Stimulated activated CD8-positive, alpha-beta memory T cell treated with anti-CD3 and anti-CD28 coated beads, Interleukin-12 subunit alpha, Interleukin-12 subunit beta, amount 100 ng/mL, for 24 hours (primary cell): ENCODE measurements around the gene NAPB.
"Not testable (repeated sequence)": the region's sequence is repeated elsewhere in the genome, so short reads cannot be mapped to it uniquely, and the experiment has no call there.

Experiments
- DNase-seq: peaks from one replicate; pipeline ENCODE4 v3.0.0-alpha.2; 2020; ENCODE audit errors: extremely low read depth

Gene NAPB

DNA sequence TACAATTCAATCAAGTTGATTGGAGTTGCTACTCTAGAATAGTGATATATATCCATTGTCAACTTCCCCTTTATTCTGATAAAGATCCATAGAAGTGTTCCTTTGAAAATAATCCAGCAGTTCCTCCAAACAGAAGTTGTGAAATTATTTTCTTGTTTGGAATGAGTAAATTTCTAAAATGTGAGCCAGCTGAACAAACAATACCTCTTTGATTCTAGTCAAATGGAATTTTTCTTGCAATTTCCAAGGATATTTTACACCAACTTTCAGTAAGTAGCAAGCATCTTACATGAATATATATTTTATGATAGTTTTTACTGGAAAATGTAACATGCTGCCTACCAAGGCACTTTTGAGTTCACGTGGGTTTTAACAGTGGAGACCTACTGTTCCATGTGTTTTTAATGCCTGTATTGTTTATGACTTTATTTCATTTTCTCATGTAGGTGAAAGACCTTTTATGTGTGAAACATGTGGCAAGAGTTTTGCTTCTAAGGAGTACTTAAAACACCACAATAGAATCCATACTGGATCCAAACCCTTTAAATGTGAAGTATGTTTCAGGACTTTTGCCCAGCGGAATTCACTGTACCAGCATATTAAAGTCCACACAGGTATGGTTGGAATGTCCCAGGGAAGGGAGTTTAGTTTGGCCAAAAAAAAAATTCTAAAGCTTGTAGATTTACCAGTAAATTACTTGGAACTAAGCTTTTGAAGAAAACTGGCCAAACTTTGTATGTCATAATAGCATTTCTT is 52.8 kb downstream of the NAPB start:
- no peak for DNase-seq

DNA sequence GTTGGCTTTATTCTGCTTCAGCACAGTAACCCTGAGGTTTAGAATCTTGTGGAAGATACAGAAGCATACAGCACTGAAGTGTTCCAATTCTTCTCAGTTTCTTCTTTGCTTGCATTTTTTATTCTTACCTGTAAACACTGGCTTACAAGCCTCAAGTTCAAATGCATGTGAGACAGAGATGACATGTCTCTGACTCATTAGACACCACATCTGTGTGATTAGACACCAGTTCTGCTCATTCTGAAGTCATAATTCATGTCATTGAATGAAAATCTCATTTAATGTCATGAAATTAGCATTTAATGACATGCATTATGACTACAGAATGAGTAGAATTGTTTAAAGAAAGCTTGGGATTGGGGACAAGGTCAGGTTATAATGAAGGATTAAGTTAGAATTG is 53.5 kb downstream of the NAPB start:
- no peak for DNase-seq

DNA sequence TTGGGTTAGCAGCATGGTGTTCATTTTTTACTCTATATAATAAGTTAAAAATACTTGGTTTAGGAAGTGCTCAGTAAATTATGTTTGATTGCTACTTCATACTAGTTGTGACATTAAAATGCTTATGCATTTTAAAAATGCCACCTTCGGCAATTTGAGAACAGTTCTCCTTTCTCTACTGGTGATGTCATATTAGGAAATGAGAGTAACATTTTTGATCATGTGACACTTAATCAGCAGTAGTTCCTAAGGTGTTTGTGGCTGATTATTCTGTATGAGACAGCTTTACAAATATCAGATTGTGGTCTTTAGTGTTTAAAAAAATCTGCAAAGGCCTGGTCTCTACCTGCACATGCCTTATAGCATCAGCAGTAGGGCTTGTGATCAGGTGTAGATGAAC is 54.9 kb downstream of the NAPB start:
- no peak for DNase-seq

DNA sequence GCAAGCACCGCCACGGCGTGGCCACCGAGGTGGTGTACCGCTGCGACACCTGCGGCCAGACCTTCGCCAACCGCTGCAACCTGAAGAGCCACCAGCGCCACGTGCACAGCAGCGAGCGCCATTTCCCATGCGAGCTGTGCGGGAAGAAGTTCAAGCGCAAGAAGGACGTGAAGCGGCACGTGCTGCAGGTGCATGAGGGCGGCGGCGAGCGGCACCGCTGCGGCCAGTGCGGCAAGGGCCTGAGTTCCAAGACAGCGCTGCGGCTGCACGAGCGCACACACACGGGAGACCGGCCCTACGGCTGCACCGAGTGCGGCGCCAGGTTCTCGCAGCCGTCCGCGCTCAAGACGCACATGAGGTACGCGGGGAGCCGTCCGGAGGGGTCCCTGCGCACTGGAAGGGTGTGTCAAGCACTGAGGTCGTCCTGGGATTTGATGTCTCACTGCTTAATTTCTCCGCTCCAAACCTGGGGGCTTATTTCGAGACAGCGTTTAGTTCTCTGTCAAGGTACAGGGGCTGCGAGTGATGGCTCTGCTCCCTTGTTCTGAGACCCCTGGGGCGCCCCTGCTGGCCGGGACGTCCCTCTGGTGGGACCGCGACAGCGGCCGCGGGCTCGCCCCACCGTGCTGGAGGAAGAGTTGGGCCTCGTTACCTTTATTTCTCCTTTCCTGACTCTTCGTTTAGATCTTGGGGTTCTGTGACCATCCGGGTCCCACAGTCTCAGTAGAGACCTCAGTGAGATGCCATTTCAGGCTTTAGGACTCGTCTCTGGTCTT is 55.7 kb downstream of the NAPB start:
- DNase-seq = no peak

DNA sequence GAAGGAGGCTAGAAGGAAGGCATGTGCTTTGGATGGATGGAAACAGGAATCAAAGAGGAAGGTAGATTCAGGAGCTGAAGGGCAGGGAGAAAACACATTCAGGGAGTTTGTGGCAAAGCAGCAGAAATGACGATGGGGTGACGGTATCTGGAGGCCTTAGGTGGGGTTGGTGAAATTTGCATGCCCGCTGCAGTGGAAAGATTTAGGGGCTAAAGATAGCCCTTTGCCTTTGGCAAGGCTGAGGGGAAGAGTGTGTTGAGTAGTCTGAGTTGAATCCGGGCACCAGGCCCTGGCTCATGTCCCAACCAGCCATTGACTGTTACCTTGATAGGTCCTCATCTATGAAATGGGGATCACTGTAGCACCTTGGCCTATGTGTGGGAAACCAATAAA is 58.0 kb downstream of the NAPB start:
- DNase-seq = no peak

DNA sequence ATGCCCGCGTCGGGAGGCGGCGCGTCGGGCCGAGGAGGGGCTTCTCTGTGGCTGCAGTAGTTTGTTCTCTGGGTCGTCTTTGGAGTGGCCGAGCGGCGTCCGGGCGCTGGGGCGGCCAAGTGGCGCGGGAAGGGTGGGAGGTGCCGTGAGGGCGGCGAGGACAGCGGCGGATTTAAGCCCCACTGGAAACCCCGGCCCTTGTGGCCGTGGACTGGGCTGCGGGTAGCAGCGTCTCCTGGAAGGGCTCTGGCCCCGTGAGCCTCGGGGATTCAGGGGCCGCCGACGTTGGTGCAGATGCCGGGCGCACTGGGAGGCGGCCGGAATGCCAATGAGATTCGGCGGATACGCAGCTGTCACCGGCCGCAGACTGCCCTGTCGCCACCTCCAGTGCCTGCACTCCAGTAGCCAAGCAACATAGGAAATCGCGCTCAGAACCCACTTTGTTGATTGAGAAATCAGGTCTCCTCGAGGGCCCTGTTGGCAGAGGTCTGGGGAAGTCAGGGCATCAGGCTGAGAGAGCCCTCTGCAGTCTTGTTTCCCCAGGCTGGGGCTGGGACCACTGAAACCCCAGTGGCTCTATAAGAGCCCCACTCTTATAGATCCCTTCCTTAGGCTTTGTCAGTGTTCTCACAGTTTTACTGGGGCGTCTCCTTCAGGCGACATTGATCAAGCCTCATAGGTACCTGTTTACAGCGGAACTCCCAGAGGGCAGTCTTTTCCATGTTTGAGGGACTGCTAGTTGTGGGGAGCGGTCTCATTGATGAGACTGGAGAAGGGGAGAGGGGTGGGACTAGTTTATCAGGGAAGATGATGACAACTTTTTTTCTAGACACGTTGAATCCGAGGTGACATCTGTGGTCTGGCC is 58.7 kb downstream of the NAPB start:
- DNase-seq = no peak

DNA sequence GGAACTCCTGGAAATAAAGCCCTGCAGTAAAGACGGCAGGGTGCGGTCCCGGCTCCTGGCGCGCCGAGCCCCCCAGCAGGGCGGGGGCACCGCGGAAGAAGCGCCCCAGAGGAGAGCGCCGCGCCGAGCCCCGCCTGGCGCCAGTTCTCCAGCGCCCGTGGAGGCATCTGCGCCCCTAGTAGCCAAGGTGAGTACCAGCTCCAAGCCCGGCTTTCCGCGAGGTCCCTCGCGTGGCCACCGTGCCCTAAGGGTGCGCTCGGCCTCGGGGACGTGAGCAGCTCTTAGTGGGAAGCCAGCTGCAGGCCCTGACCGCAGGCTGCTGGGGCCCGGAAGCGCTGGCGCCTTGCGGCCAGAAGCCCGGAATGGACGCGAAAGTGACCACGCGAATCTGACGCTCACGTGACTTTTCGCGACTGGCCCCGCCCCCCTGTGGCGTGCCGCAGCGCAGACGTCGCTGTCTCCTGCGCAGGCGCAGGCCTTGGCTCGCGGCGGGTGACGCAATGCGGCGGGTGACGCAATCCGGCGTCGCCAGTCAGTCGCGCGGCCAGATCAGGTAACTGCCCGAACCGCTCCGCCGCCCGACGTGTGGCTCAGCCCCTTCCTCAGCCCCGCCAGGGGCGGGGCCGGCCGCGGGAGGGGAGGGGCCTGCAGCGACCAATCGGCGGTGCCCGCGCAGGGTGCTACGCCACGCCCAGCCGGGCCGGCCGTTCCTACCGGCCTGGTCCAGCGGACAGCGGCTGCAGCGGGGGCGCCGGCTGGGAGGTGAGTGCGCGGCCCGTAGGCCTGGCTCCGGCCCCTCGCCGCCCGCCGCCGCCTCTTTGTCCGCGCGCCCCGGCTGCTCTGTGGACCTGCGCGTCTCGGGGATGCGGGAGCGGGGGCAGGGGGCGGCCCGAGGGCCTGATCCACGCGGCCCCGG is 59.6 kb downstream of the NAPB start, which contains the start of gene GZF1:
TSS of gene GZF1 (plus strand) at position 707 of the 916 bp plus-strand sequence. CDS start 2,202 bp downstream, outside the sequence.
- DNase-seq = peak; percentile 95

DNA sequence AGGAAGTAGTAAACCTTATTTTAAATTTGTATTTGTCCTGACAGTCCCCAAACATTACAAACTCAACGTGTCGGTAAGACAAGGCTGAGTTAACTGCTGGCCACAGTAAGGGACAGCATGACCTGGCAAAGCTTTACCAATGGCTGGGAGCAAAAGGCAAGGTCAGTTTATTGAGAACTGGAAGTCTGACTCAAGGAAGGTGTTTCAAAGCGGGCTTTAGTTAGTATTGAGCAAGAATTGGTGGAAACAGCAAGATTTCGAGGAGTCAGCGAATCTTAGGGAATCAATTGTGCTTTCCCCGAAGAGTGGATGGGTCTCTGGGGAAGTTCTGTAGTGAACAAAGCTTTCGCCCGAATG is 60.2 kb downstream of the NAPB start:
- DNase-seq = no peak

DNA sequence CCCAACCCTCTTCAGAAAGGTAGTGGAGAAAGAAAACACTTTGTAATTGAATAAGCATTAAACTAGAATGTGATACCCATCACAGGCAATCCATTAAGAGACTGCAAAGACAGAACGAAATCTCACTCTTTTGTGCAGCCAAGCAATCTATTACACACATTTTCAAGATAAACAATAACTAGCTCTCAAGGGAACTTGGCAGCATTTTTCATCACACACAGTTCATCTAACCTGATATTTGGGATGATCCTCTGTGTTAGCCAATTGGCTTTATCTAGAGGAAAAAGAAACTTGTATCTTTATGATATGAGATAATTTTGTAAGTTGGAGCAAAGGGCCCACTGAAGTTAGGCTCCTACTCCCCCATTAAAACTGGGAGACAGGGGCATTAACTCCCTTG is 60.8 kb downstream of the NAPB start:
- no peak for DNase-seq

DNA sequence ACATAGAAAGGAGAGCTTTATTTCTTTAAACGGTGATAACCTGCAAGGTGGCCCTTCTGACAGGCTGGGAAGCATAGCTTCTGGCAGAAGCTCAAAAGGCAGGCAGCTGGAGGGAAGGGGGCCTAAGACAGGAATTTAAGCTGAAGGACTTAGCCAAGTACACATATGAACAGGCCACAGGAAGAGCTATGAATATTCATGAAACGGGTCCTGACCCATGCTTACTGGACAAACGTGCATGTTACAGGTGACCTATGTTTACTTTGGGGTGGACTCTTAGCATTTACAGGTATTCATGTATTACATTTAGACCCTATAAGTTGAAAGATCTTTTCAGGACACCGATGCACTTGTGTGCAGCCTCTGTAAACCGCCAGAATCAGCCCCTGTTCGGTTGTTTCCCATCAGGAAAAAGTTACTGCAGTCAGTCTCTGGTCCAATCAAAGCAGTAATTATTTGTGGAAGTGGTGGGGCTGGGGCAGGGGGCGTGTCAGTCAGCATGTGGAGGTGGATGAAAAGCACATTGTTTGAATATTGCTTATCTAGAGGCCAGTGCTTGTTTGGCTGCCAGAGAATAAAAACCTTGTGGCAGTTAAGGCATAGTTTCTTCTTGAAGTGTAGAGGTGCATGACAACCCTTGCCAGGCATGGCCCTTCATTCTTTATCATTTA is 62.2 kb downstream of the NAPB start:
- DNase-seq = no peak

DNA sequence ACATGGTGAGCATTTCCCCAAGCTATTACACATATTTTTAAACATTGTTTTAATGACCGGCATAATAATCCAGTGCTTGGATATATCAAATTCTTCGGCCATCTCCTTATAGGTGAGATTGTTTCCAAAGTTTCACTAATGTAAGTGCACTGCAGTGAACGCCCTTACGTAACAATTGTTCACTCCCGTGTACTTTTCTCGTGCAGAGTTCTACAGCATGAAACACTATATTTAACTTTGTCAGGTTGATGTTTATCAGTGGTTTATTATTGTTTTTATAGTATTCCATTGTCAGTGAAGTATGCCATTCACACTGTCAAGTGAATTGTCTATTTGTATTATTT is 62.8 kb downstream of the NAPB start:
- DNase-seq = no peak

DNA sequence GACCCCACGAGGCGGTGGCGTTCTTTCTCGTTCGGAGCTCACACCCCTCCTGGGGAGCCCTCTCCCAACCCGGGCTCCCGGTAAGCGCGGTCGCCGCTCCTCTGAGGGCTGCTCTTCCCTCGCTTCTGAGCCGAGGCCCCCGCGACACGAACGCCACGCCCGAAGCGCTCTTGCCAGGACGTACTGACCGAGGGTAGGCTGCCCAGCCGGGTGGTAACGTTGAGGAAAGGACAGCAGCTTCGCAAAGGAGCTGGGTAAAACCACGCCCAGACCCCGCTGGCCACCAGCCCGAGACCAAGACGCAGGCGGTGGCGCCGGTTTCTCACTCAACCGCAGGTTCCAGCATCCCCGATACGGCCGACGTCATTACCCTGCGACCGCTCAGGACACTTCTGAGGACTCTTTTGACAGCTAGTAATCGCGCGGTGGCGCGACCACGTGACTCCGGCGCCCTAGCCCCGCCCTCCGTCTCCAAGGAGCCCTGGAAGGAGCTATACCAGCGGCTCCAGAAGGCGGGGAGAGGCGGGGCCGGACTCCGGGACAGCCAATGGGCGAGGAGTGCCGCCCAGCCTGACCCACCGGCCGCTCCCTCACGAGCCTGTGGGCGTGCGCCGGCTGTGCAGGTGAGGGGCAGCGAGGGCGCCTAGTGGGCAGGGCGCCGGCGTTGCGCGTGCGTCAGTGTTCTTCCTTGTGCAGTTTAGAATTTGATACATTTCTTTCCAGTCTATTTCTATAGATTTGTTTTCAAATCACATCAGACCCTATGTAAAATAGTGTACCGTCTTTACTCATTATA is 63.3 kb downstream of the NAPB start:
- DNase-seq = peak; percentile 100

DNA sequence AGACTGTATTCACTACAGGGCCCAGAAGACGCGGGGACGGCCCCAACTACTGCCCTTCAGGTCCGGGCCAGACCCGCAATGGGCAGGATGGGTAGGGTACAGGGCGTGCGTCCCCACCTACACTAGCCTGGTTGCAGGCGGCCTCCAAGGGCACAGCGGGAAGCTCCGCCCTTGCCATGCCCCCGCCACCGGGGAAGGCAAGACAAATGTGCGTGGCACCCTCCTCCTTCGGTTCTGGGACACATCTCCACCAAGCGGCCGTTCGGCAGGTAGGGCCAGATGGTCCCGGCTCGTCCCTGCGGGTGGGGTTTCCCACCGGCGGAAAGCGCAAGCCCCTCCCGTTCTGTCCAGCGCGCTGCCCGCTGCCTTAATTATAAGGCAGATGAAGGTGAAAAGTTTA is 65.1 kb downstream of the NAPB start:
- no peak for DNase-seq

DNA sequence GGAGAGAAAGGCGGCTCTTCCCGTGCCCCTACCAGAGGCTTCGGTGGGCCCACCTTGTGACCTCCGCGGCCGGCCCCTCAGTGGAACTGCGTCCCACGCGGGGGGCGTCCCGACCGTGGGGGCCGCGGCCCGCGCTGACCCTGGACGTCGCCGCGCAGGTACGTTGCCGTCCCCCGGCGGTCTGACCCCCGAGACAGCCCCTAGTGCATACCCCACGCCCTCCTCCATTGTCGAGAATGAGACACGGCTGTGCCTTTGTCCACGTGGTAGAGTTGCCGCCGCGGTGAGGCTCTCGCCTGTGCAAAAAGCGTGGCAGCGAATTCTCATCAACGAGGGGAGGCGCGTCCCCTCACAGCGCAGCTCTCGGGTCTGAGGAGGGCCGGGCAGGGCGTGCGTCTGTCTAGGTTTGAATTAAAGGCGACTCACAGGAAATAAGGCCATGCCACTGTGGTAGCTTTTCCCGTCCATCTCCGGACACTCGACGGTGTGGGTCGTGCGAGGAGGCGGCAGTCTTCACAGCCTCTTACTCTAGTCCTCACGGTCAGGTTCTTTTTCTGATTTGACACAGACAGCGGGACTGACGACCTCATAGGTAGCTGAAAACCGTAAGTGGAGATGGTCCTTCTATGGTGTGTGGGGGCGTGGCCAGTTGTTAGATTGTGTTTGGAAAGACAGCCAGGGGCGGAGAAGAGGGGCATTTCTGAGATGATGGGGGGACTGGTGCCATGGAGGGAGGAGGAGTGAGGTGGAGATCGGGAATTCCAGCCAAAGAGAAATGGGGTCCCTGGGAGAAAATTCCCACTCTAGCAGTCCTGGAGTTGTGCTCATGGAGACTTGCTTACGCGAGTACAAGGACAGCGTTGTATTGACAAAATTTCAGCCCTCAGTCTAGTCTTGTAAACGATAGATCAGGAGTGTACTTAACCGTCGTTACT is 70.1 kb downstream of the NAPB start:
- DNase-seq = no peak

DNA sequence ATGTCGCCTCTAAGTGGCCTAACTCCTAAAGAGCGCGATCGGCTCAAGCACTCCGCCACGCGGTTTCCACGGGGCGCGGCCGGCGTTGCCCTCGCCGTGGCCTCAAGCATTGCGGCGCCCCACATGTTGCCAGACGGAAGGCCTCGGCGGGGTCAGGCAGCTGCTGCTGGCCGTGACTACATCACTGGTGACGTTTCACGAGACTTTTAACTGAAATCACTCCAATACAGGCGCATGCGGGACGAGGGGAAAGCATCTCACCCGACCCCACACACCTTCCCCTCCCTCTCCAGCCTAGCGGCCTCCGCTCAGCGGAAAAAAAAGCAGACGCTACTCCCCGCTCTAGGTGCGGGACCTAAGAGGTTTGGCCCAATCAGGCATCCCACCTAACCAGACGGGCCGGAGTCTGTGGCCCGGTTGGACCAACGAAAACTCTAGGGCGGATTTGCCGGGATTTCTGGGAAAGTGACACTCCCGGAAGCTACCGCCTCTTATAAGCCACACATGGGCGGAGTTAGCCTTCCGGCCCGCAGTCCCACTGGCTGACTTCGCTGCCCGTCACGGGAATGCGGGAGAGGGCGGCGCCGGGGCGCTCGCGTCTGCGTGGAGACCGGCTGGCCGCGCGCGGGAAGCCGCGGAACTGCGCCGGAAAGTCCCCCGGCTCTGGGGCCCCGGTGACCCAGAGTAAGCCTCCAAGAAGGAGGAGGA is 70.9 kb downstream of the NAPB start, which contains the start of gene NXT1:
TSS of gene NXT1 (plus strand) at position 596 of the 708 bp plus-strand sequence. CDS start 3,251 bp downstream, outside the sequence.
- peak; percentile 85 for DNase-seq

DNA sequence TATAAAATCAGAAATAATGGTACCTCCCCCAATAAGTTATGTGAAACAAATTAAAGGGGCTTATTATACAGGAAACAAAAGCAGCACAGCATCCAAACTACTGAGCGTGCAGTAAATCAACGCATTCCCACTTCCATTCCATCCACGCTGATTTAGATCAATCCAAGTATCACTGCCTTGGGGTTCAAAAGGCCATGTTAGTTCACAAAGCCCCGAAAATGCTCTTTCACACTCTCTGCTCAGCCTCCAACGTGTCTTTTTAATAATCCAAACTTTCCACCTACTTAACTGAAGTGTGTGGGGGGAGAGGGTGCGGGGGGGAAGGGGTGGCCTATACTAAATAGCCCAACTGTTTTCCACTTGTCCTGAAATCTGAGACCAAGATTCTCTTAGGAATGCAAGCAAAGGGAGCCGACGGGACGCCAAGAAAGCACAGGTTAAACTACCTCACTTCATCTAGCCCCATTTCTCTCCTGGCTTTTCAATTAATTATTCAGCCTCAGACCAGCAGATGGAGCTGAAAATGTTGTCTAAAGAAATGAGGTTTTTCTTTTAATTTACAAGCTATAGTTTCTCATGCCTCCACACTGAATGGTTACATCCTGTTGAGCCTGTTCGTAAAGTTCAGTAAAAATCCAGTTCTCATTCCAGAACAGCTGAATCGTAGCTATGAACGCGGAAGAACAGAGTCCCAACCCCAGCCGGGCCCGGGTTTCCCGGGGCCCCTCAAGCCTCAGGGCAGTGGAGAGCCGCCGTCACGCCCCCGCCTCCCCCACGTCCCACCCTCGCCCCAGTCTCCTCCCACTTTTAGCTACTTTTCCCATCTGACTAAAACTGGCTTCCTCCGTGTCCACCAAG is 71.7 kb downstream of the NAPB start:
- DNase-seq = peak; percentile 47

DNA sequence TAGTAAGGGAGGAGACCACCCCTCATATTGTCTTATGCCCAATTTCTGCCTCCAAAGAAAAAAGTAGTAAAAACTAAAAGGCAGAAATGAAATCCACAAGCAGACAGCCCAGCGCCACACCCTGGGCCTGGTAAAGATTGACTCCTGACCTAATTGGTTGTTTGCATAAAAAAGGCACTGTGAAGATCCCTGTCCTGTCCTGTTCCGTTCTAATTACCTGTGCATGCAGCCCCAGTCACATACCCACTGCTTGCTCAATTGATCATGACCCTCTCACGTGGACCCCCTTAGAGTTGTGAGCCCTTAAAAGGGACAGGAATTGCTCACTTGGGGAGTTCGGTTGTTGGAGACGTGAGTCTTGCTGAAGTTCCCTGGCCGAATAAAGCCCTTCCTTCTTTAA is 72.8 kb downstream of the NAPB start:
- DNase-seq = not testable (repeated sequence)
